GM18520 (cell line): Measurements from ENCODE around the gene EPM2A.
"Not testable (repeated sequence)": the region's sequence is repeated elsewhere in the genome, so short reads cannot be mapped to it uniquely, and the experiment has no call there.

Experiments used
- ATAC-seq: cut with Tn5 transposase; IDR thresholded peaks from one replicate; pipeline ENCODE4 v1.9.1; 2021; ENCODE audit not compliant: unreplicated experiment

EPM2A gene

DNA sequence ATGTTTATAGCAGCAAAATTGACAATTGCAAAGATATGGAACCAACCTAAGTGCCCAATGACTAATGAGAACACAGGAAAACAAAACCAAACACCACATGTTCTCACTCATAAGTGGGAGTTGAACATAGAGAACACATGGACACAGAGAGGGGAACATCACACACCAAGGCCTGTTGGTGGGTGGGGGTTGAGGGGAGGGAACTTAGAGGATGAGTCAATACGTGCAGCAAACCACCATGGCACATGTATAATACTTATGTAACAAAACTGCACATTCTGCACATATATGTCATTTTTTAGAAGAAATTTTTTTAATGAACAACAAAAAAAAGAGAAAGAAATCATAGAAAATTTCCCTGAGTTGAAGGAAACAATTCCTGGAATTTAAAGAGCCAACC lies 3.9 kb downstream of the EPM2A start:
- ATAC-seq, result no peak

DNA sequence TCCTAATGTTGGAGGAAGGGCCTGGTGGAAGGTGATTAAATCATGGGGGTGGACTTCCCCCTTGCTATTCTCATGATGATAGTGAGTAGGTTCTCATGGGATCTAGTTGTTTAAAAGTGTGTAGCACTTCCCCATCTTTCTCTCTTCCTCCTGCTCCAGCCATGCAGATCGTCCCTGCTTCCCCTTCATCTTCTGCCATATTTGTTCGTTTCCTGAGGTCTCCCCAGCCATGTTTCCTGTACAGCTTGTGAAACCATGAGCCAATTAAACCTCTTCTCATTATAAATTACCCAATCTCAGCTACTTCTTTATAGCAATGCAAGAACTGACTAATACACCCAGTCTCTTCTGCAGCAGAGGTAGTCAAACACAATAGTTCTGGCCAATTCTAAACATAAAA lies 5.4 kb downstream of the EPM2A start:
- ATAC-seq, result no peak

DNA sequence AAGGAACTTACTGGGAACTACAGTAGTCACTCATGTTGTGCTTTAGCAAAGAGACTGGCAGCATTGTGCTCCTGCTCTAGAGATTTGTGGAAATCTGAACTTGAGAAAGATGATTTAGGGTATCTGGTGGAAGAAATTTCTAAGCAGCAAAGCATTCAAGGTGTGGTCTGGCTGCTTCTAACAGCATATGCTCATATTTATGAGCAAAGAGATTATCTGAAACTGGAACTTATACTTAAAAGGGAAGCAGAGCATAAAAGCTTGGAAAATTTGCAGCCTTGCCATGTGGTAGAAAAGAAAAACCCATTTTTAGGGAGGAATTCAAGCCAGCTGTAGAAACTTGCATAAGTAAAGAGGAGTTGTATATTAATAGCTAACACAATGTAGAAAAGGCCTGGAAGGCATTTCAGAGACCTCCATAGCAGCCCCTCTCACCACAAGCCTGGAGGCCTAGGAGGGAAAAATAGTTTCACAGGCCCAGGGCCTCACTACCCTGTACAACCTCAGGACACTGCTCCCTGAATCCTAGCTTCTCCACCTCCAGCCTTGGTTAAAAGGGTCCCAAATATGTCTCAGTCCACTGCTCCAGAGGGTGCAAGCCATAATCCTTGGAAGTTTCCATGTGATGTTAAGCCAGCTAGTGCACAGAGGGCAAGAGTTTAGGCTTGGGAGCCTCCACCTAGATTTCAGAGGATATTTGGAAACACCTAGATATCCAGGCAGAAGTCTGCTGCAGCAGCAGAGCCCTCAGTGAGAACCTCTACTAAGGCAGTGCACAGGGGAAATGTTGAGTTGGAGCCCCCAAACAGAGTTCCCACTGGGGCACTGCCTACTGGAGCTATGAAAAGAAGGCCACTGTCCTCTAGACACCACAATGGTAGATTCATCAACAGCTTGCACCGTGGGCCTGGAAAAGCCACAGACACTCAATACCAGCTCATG lies 6.6 kb downstream of the EPM2A start:
- ATAC-seq, result no peak

DNA sequence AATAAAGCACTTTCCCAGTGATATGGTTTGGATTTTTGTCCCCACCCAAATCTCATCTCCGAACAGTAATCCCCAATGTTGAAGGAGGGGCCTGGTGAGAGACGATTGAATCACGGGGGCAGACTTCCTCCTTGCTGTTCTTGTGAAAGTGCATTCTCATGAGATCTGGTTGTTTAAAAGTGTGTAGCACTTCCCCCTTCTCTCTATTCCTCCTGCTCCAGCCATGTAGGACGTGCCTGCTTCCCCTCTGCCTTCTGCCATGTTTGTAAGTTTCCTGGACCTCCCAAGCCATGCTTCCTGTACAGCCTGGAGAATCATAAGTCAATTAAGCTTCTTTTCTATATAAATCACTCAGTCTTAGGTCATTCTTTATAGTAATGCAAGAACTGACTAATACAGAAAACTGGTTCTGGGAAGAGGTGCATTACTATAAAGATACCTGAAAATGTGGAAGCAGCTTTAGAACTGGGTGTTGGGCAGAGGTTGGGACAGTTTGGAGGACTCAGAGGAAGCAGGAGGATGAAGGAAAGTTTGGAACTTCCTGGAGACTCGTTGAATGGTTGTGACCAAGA lies 7.4 kb downstream of the EPM2A start:
- ATAC-seq, result no peak

DNA sequence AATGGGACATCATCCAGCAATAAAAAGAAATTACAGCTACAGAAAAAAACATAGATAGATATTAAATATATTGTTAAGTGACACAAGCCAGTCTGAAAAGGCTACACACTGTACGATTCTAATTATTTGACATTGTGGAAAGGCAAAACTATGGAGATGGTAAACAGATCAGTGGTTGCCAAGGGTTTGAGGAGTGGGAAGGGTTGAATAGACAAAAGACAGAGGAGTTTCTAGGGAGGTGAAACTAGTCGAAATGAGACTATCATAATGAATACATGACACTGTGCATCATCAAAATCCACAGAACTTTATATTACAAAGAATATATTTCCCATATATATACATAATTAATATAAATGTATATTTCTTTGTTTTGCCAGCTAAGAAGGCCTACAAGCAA lies 9.8 kb downstream of the EPM2A start:
- no peak for ATAC-seq

DNA sequence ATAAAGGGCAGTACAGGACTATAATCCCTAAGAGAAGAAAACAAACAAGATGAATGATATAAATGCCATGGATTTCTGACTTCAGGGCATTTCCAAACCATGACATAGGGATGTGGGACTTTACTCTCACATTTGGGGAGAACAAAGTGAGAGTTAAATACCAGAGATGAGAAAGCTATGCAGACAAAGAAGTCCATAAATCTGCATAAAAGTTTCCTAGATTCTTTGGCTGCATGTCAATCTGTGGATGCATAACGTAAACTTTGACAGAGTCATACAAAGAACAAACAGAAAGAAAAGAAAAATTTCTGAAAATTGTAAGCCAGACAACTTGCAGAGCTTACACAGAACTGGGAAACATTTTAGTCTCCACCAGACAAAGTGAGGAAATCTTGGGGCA lies 11.7 kb downstream of the EPM2A start:
- ATAC-seq, result no peak

DNA sequence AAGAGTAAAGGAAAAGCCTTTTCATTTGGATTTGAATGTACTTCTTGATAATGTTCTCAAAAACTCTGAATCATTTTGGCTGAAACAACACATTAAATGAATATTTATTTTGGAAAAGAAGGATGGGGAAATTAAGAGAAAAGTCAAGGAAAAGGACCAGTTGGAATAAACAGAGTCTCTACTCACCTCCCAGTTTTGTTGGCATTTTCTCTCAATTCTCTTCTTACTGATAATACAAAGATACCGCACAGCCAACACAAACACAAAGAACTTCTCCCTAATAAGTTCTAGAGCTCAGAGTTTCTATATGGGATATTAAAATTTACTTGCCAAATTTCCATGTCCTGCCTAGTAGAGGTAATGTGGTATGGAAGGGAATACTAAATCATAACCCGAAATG lies 13.1 kb downstream of the EPM2A start:
- no peak for ATAC-seq

DNA sequence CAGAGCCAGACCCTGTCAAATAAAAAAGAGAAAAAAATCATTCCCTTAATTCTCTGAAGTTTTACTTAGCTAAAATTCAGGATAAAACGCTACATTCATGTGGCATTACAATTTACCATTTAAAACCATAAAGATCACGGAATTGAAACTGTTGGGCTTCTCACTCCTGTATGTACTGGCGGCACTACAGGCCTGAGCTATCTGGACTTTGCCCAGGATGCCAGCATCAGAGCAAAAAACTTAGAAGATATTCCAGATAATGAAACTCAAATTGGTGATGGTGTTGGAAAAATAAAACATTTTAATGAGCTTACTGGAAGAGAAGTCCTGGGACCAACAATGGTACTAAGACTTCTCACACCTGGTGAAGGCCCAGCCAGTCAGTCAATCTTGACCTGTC lies 14.2 kb downstream of the EPM2A start:
- no peak for ATAC-seq

DNA sequence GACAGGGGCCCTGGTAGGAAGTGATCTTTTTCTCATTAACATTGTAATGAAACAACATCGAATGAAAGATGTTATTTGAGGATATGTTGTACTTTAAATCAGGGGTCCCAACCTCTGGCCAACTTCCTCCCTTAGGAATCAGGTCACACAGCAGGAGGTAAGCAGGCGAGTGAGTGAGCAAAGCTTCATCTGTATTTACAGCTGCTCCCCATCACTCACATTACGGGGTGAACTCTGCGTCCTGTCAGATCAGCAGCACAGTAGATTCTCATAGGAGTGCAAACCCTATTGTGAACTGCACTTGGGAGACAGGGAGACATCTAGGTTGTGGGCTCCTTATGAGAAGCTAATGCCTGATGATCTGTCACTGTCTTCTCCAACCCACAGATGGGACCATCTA lies 19.9 kb downstream of the EPM2A start:
- no peak for ATAC-seq

DNA sequence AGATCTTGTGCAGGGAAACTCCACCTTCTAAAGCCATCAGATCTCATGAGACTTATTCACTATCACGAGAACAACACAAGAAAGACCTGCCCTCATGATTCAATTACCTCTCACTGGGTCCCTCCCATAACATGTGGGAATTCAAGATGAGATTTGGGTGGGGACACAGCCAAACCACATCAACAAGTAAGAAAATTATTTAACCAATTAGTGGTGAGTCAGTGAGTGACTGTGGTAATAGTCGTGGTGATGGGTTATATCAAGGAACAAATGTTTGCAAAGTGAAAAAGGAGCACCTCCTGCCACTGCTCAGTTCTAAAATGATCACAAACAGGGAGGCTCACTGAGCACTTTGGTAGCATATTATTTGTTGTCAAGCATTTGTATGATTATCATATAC lies 20.6 kb downstream of the EPM2A start:
- no peak for ATAC-seq

DNA sequence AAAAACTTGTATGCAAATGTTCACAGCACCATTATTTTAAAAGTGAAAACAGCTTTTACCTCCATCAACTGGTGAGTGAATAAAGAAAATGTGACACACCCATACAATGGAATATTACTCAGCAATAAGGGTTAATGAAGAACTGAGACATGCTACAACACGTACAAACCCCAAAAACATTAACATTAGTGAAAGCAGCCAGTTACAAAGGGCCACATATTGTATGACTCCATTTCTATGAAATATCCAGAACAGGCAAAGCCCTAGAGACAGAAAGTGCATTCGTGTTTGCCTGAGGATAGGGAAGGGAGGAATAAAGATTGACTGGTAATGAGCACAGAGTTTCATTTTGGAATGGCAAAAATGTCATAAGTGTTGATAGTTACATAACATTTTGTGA lies 21.5 kb downstream of the EPM2A start:
- ATAC-seq, result no peak

DNA sequence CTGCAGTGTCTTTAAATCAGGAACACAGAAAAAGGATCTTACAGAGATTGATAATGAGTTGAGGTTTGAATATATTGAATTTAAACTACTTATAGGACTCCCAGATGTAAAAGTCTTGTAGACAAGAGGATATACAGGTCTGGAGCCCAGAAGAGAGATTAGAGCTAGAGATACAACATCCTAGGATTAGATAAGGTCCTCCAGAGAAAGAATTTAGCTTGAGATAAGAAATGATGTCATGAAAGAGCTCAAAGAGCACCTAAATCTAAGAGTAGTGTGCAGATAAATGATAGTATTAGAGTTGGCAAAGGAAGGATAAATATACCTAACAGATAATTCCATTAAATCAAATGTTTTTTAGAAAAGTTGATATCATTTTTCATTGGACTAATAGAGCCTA lies 23.9 kb downstream of the EPM2A start:
- no peak for ATAC-seq

DNA sequence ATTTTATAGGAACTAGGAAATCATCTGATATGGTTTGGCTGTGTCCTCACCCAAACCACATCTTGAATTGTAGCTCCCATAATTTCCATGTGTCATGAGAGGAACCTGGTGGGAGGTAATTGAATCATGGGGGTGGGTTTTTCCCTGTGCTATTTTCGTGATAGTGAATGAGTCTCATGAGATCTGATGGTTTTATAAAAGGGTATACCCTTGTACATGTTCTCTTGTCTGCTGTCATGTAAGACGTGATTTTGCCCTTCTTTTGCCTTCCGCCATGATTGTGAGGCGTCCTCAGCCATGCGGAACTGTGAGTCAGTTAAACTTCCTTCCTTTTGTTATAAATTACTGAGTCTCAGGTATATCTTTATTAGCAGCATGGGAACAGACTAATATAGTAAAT lies 27.9 kb downstream of the EPM2A start:
- ATAC-seq, result no peak

DNA sequence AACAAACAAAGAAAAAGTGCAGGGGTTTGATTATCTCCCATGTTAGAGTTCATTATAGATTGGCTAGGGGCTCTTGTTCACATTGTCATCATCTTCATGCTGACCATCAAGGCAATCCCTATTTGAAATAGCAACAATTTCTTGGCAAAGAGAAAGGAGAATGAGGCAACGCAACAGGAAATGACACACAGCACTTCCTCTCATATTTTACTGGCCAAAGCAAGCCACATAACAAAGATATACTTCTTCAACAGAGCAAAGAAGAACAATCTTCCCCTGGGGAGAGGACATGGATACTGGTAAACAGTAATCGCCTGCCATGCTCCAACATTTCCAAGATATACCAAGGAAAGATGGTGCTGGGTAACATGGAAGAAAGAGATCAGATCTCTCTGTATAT lies 29.8 kb downstream of the EPM2A start:
- no peak for ATAC-seq

DNA sequence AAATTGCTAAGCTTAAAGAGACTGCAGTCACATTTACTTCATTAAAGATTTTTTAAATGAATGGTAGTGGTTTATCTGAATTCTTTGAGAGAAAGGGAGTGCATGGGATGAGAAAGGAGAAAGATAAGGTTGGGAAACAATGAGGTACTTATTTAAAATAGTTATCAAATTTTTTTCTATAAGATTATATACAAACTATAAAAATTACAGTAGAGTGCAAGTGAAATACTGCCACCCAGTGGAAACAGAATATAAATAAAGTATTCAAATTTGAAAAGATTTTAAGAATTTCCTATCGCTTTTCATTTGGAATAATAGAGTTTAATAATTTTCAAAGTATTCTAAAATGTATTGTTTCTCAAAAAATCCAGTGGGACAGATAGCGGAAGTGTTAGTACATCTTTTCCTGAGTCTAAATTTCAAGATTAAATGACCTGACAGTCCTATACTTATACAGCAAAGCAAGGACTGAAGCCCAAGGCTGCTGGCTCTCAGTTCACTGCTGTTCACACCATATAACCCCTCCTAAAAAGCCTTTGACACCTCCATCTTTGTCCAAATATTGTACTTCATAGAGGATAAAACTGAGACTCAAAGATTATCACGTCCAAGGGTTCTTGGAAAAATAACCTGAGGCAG lies 31.1 kb downstream of the EPM2A start:
- no peak for ATAC-seq

DNA sequence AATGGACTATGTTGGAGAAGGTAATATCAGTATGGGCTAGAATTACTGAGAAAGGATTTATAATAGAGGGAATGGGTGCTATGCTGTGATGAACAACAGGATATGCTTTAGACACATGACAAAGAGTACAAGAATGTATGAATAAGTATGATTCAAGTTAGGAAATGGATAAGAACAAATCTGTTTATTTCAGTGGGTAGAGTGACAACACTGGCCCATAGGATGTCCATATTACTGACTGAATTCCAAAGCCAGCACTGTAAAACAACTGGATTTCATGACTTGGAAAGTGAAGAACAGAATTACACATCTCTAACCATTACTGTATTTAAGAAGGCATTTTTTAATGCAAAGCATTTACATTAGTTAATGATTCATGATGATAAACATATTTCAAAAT lies 35.9 kb downstream of the EPM2A start:
- no peak for ATAC-seq

DNA sequence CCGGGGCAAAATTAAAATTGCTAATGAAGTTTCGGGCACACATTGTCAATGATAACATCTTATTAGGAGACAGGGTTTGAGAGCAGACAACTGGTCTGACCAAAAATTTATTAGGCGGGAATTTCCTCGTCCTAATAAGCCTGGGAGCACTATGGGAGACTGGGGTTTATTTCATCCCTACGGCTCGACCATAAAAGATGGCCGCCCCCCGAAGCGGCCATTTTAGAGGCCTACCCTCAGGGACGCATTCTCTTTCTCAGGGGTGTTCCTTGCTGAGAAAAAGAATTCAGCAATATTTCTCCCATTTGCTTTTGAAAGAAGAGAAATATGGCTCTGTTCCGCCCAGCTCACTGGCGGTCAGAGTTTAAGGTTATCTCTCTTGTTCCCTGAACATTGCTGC lies 37.9 kb downstream of the EPM2A start:
- ATAC-seq, result not testable (repeated sequence)

DNA sequence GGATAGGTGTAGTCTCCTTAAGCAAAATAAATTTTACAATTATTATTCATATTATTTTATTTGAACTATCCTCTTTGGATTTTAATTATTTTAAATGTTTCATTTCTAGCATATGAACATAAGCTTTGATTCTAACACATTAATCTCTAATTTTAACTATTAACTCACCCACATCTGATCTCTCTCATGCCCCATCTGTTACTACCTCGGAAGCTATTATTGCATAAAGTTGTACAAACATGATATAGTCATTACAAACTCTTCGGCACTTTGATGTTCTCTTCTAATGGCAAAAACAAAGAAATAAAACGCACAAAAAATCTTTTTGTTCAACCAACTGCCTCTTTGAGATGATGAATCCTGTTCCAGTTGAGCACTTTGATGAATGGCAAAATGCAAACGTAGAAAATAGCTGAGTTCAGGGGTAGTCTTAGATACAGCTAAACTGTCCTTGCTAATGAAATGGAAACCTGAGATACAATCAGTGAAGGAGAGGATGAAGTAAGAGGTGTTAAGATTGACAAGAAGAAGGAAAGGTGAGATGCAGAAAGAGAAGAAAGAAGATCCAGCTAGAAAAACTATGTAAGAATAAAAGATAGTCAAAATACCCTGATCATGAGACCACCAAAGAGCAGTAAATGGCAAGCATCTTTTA lies 41.1 kb downstream of the EPM2A start:
- ATAC-seq, result no peak

DNA sequence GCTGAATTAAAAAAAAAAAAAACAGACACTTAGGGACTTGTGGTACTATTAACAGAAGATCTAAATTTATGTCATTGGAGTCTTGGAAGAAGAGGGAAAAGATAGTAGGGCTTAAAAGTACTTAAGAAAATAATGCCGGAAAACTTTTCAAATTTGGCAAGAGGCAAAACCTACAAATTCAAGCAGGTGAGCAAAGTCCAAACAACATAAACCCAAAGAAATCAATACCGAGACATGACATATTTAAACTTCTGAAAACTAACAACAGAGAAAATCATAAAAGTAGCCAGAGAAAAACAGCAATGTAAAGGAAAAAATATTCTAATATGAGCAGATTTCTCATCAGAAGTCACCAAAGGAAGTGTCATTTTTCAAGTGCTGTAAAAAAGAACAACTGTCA lies 44.4 kb downstream of the EPM2A start:
- no peak for ATAC-seq

DNA sequence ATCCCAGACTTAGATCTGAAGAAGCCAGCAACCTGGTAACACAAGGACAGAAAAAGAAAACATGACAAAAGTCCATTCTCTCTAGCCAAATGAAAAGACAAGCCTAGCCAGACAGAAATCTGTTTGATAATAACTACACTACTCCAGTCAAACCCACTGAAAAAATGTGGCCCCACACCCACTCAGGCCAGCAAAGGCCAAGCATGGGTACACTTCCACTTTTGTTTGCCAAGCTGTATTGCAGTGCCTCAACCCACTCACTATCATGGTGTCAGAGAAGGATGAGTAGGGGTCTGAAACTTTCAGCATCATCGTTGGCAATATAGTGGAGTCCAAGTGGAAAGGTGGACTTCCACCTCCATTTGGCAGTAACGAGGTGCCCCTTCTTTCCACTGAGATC lies 45.8 kb downstream of the EPM2A start:
- no peak for ATAC-seq

DNA sequence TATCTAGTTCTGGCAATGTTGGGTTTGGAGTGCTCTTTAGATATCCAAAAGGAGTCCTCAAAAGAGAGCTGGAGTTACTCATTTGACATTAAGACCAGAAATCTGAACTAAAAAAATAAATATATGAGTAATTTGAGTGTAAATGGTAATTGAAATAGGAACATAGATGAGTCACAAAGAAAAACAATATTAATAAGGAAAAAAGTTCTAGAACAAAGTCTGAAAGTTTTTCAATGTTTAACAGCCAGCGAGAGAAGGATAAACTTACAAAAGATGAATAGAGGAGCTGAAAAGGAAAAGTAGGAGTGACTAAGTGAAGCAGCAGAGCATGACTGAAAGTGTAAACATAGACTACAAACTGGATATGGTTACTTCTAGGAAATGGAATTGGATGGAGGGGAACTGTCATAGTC lies 46.8 kb downstream of the EPM2A start:
- no peak for ATAC-seq

DNA sequence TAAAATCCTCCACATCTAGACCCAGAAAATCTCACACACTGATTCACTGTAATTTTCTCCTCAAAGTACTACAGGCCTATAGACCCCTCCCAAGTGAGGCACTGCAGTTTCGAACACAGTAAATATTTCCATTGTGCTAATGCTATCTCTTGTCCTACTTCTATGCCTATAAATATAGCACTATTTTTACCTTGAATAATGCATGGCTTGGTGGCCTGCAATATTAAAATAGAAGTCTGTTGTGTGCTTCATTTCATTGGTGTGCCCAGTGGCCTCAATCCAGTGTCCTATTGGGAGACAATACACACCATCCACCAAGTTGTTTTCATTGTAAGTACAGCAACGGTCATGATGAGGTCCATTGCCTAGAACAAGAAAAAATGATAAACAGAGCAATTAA lies 49.4 kb downstream of the EPM2A start:
- no peak for ATAC-seq
